GM18909 (cell line): Measurements from ENCODE around the gene POLH.
"Not testable (repeated sequence)": the region's sequence is repeated elsewhere in the genome, so short reads cannot be mapped to it uniquely, and the experiment has no call there.

Source experiments
- ATAC-seq: cut with Tn5 transposase; IDR thresholded peaks from one replicate; pipeline ENCODE4 v1.9.1; 2021; ENCODE audit warnings: mild to moderate bottlenecking; ENCODE audit not compliant: unreplicated experiment, poor library complexity

POLH gene

GRCh38 chr6:43629104-43629504, 53.1 kb downstream of the POLH start, which contains the start of gene GTPBP2:
Gene GTPBP2, minus strand, starts transcription at chr6:43629264. Its CDS starts 102 bp downstream, at chr6:43629162.
- peak; percentile 84 for ATAC-seq

DNA sequence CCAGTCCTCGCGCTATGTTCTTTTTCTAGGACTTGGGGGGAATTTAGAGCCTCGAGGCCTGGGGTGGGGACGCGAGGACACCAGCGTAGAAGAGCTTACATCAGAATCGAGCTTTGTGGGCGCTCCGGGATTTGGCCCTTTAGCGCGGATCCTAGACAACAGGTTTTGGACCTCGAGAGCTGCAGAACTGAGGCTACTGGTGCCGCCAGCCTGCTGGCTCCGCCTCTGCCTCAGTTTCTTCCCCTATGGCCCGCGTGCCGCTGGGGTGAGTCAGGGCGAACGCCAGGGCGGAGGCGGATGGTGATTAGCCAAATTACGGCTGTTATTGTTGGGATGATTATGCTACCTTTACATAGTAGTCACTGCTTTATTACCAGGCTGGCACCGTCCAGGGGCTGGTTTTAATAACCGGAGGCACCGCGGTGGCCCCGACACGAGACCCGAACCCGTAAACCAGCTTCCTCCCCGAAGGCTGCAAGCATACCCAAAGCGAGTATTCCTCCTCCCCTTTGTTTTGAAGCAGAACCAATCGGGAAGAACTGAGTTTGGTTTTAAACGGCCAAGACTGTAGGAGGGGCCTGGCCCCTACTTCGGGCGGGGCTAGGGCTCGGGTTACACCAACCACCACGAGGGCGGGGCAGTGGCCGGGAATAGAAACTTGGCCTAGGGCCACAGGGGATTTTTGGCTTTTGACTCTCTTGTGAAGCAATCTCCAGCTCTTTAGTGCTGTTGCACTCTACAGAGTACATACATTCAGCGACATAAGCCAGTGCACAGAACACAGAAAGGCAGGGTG, 53.7 kb downstream of the POLH start:
- ATAC-seq, result peak; percentile 64

DNA sequence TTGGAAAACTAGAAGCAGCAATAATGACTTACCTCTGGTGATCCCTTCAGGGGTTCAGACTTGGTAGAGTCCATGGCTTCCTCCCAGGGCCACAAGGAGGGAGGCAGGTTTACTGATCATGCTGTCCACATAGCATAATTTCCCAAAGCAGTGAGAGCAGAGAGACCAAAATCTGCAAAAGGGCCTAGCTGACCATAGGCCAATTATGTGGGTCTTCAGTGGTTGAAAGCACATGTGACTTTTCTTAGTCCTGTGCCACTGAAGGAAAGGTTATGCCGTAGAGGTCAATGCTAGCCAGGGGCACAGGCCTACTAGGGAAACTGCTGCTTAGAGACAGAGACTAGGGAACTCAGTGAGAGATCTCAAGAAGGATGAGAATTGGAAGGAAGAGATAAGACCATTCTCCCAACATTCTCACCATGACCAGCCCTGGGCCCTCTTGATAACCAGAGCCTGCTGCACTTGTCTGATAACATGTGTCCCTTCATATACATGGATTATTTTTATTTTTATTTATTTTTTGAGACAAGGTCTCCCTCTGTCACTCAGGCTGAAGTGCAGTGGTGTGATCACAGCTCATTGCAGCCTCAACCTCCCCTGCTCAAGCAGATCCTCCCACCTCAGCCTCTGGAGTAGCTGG, 55.1 kb downstream of the POLH start:
- ATAC-seq, result no peak

GRCh38 chr6:43633002-43633401, 57.0 kb downstream of the POLH start:
- not testable (repeated sequence) for ATAC-seq

GRCh38 chr6:43634702-43635303, 58.8 kb downstream of the POLH start:
- no peak for ATAC-seq

DNA sequence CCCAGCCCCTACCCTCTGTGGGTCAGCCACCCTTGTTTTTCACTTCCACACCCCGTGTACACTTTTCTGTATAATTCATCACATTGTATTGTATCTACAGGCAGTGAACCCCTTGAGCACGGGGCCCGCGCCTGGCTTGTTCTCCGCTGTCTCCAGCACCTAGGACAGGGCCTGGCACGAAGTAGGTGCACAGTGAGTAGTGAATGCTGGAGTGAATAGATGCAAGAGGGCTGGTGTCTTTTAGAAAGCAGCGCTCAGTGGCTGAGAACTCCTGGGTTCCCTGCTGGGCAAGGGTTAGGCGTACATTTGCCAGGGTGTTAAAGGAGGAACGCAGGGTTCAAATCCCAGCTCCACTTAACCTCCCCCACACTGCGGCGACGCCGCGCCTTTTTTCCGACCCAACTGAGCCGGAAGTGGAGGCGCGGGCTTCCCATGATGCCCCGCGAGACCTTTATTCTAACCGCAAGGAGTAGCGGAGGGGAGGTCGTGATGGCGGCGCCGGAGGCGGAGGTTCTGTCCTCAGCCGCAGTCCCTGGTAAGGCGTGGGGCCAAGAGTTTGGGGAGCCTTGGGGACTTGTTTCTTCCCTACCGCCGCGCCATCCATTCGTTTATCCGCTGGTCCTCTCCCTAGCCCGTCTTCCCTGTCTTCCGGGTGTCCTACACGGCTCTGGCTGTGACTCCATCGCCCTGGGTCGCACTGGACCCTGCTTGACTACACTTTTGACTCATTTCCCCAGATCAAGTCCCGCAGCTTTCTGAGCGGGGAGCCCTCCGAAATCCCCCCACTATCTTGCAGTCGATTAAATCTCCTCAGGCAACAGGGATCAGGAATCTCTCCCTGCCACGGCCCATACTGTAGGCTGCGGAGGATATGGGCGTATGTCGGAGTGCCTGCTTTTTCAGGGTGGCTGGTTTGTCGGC, 59.7 kb downstream of the POLH start, which contains the start of gene MAD2L1BP:
Gene MAD2L1BP, plus strand, starts transcription at position 454 of the 921 bp plus-strand sequence. Its CDS starts 36 bp downstream, at position 490.
- ATAC-seq, result peak; percentile 76

DNA sequence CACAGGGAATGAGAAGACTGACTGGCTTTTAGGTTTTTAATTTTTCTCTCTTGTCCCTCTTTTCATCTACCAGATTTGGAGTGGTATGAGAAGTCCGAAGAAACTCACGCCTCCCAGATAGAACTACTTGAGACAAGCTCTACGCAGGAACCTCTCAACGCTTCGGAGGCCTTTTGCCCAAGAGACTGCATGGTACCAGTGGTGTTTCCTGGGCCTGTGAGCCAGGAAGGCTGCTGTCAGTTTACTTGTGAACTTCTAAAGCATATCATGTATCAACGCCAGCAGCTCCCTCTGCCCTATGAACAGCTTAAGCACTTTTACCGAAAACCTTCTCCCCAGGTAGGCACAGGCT, 60.3 kb downstream of the POLH start:
- no peak for ATAC-seq

- ATAC-seq, result no peak
Observed at GRCh38 chr6:43639984-43640800, 64.2 kb downstream of the POLH start.

- peak; percentile 68 for ATAC-seq
Observed at GRCh38 chr6:43644940-43645612, 69.1 kb downstream of the POLH start, which contains the start of gene RSPH9. Gene RSPH9, plus strand, starts transcription at chr6:43645036. Its CDS starts 63 bp downstream, at chr6:43645099.

DNA sequence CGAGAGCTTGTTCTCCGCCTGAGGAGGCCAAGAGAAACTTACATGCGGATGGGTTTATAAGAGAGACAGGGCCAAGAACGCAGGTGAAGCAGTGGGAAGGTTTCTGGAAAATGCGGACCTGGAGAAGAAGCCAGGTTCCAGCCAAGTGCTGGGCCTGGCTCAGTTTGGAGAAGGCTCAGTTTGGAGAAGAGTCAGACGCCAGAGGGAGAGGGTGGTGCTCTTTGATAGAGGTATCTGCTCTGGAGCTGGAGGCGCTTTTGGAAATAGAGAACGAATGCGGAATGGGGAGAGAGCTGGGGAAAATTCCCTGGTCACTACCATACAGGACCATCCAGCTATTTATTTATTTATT, 69.6 kb downstream of the POLH start:
- ATAC-seq, result no peak

GRCh38 chr6:43647613-43648012, 71.6 kb downstream of the POLH start:
- no peak for ATAC-seq

- no peak for ATAC-seq
Observed at GRCh38 chr6:43648248-43648647, 72.3 kb downstream of the POLH start.

GRCh38 chr6:43652822-43653221, 76.8 kb downstream of the POLH start:
- ATAC-seq, result not testable (repeated sequence)

GRCh38 chr6:43657221-43657802, 81.3 kb downstream of the POLH start:
- ATAC-seq, result no peak

GRCh38 chr6:43658161-43658560, 82.2 kb downstream of the POLH start:
- ATAC-seq, result no peak

- not testable (repeated sequence) for ATAC-seq
Observed at GRCh38 chr6:43662948-43663347, 87.0 kb downstream of the POLH start.
